Measurements from ENCODE around the gene CREB3L2.

The CREB3L2 gene

DNA sequence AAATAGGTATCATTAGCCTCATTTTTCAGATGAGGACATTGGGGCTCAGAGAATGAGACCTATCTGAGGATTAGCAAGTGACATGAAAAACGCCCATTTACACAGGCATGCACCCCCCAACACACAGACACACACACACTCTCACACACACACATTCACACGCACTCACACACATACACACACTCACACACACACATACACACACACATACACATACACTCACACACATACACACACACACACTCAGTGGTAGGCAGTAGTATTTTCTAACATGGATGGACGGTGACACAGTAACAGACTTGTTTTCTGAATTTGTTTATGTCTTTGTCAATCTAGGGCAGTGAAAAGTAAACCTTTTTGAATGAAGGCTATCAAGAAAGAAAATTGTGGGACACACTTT lies 176.4 kb downstream of the CREB3L2 start:
- Histone ChIP-seq H4K12ac (ENCODE audit: low read depth, low read length) (no peak overlapping the region), H2BK5ac (ENCODE audit: low read depth, low read length, poor library complexity) (no peak overlapping the region), H3K14ac (ENCODE audit: low read length) (no peak overlapping the region), H4K8ac (ENCODE audit: low read depth, low read length) (no peak overlapping the region), H3K36me3 (ENCODE audit: control insufficient read depth in 1 of 2, insufficient read depth in 2 of 2, low read length in 2 of 2) (peaks cover 0 to 5% of the 10 kb centered on the region in 2 experiments), H3K79me1 (ENCODE audit: low read length) (no peaks in the 10 kb centered on the region), H3K9ac (ENCODE audit: low read length) (no peak overlapping the region), H3K27ac (ENCODE audit: low read depth, low read length) (no peak overlapping the region), H3K4me3 (ENCODE audit: low read depth, low read length) (no peak overlapping the region), H3K23ac (ENCODE audit: low read length) (no peak overlapping the region), H3K27me3 (ENCODE audit: insufficient read depth, low read length) (no peaks in the 10 kb centered on the region), H2BK120ac (ENCODE audit: insufficient read depth, low read length, poor library complexity) (no peak overlapping the region), H3K4me2 (ENCODE audit: low read length) (no peak overlapping the region), H3K18ac (ENCODE audit: low read length) (no peak overlapping the region), H3K9me3 (ENCODE audit: insufficient read depth, low read depth, low read length) (no peaks in the 10 kb centered on the region), H3K4me1 (ENCODE audit: control insufficient read depth in 1 of 2, insufficient read depth in 2 of 2, low read length in 2 of 2) (no peaks in the 10 kb centered on the region), H2BK12ac (ENCODE audit: low read length) (no peak overlapping the region), H2AK5ac (ENCODE audit: low read length) (no peak overlapping the region), H3K79me2 (ENCODE audit: control insufficient read depth, insufficient read depth, low read length, poor library complexity) (no peaks in the 10 kb centered on the region), H2AFZ (ENCODE audit: insufficient read depth, low read length, poor library complexity) (no peak overlapping the region), H4K91ac (ENCODE audit: low read depth, low read length) (no peak overlapping the region), H3K4ac (ENCODE audit: low read depth, low read length) (no peak overlapping the region)
- no CpG with 5 or more reads among the region's 3 CpGs for WGBS (ENCODE audit: extremely low coverage, insufficient coverage, insufficient read length)
- DNase-seq: no peak
